Erythroblast (primary cell): ENCODE data around the gene GID4.

Experiments
- DNase-seq, 2 experiments: peaks; one replicate each; lab custom pipeline; 2025; lab: John Stamatoyannopoulos, UW
- GATA1 ChIP-seq: IDR thresholded peaks from 2 replicates; pipeline ENCODE4 v1.6.1; 2011; ENCODE audit warnings: low read depth, mild to moderate bottlenecking, control low read depth, low read length, moderate library complexity
- POLR2A ChIP-seq: IDR thresholded peaks from 2 replicates; pipeline ENCODE4 v1.6.1; 2011; ENCODE audit warnings: mild to moderate bottlenecking, low read length

GID4 gene

DNA sequence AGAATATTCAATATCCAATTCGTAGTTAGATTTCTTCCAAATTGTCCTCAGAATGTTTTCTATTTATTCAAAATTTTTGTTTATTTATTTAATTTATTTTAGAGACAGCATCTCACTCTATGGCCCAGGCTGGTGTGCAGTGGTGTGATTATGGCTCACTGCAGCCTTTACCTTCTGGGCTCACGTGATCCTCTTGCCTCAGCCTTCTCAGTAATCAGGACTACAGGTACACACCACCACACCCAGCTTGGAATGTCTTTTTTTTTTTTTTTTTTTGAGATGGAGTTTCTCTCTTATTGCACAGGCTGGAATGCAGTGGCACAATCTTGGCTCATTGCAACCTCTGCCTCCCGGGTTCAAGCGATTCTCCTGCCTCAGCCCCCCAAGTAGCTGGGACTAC, 45.0 kb downstream of the GID4 start:
- no peak for TF ChIP-seq POLR2A
- no peak for TF ChIP-seq GATA1
- no peak for DNase-seq

DNA sequence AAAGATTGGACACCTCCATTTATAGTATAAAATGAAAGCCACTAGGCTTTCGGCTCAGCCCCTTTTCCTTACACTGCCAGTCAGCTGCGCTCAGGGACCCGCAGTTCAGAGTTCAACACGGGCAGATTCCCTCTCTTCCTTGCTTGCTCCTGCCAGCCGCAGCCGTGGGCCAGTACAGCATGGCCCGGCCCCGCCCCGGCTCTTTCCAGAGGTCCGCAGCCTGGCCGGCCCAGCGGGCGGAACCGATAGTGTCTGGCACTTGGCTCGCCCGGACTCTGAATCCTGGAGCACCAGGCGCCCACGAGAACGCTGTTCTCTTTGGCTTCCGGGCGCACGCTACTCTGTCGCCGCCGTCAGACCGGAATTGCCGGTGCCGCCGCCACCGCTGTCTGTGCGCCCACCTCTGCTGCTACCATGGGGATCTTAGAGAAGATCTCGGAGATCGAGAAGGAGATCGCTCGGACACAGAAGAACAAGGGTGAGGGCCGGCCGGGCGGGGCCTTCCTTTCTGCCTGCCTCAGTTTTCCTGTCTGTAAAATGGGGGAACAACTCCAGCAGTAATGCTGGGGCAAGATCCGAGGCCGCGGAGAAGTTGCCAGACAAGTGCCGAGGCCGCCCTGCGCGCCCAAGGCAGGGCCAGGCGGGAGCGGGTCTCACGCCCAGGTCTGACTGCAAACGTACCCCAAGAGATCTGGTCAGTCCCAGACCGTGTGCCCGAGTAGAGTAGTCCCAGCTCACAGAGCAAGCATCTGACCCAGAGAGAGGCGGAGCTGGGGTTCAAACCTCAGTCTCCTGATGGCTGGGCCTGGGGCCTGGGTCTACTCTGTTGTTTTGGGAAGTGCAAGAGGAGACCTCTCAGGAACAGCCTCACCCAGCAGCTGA, 48.6 kb downstream of the GID4 start, which contains the start of gene DRG2:
DRG2 (plus strand) TSS at position 339 of the 882 bp plus-strand sequence; CDS start at position 415, 76 bp downstream.
- TF ChIP-seq POLR2A (peak; percentile 72), GATA1 (no peak)
- peak; percentile 94 to 96 for DNase-seq

DNA sequence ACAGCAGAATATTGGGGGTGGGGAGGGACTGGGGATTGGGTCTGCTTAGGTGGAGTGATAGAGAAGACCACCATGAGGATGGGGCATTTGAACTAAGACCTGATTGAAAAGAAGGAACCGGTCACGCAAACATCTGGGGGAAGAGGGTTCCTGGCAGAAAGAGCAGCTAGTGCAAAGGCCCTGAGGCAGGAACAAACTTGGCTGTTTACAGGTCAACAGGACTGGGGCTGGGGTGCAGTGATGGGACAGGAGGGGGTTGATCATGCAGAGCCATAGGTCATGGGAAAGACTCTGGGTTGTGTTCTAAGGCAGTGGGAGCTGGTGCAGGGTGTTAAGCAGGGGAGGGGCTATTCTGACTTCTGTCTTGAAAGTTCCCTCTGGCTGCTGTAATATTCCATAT, 50.4 kb downstream of the GID4 start:
- TF ChIP-seq POLR2A (no peak), GATA1 (no peak)
- no peak for DNase-seq

DNA sequence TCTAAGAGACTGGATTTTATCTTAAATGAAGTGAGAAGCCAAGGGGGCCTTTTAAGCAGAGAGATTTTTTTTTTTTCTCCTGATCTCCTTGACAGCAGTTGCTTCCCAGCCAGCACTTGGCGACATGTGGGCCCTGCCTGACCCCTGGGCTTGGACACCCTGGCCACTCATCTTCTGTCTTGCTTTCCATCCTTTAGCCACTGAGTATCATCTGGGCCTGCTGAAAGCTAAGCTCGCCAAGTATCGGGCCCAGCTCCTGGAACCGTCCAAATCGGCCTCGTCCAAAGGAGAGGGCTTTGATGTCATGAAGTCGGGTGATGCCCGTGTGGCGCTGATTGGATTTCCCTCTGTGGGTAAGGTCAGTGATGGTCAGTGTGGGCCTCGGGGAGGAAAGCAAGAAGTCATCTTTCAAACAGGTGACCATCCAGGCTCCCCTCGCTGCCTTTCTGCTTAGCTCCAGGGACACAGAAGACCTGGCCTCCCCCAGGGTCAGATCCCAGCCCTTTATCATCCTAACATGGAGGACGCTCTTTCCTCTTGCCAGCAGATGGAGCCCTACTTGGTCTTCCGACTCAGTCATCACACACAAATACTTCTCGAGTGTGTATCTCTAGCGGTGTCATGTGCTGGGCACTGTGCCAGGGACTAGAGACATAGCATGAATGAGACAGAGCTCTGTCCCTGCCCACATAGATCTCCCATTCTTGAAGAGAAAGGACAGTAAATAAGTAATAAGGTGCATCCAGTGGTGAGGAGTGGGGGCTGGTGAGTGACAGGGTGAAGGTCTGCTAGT, 54.6 kb downstream of the GID4 start:
- TF ChIP-seq POLR2A: no peak
- TF ChIP-seq GATA1: no peak
- DNase-seq: peak; percentile 88 to 89

DNA sequence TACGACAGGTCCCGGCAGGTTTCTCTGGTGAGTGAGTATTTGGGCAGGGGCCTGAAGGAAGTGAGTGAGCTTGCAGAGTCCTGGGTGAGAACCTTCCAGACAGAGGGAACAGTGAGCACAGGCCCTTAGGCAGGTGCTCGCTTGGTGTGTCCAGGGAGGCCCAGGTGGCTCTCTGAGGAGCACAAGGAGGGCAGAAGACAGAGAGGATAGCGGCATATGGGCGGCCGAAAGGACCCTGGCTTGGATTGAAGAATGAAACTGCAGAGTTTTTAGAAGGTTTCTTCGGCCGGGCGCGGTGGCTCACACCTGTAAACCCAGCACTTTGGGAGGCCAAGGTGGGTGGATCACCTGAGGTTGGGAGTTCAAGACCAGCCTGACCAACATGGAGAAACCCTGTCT, 55.2 kb downstream of the GID4 start:
- TF ChIP-seq GATA1 (no peak), POLR2A (no peak)
- no peak for DNase-seq

DNA sequence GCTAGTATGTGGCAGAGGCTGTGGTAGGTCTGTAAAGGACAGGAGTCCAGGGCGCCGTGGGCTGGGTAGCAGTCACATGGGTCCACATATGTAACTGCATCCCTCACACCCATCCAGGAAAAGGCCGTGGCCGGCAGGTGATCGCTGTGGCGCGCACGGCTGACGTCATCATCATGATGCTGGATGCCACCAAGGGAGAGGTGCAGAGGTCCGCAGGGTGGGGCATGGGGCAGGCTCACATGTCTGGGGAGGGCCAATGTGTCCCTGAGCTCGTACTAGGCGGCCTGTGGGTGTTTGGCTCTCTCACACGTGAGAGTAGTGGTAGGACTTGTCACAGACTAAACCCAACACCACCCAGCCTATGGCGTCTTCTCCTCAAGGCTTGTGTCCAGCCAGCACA, 60.3 kb downstream of the GID4 start:
- TF ChIP-seq GATA1: no peak
- TF ChIP-seq POLR2A: no peak
- DNase-seq: no peak

DNA sequence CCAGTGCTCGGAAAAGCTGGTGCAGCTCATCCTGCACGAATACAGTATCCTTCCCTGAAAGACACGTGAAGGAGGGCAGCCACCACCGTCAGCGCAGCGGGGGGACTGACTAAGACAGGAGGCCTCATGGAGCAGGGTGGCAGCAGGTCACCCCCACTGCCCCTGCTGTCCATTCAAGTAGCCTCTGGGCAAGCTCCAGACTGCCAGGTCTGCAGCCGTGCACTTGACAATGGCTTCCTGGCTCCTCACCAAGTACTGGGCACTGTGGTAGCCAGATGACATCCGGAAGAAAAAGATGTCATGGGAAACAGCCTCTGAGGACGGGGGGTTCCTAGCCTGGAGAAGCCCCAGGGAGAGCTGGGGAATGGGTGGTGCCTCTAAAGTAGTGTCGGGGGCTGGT, 61.4 kb downstream of the GID4 start:
- DNase-seq: no peak
- no peak for TF ChIP-seq GATA1
- no peak for TF ChIP-seq POLR2A

DNA sequence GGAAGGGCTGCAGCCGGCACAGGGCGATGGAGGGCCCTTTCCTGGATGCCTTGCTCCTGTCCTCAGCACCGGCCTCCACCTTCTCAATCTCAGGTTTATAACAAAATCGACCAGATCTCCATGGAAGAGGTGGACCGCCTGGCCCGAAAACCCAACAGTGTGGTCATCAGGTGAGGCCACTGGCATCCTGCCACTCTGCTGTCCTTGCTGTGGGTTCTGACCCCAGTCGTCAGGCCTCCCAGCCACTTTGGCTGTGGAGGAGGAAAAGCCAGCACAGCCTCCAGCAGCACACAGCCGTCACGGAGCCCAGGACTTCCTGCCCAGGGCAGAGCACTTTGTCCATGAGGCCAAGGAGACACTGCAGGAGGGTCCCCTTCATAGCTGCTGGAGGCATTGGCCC, 62.6 kb downstream of the GID4 start:
- no peak for TF ChIP-seq GATA1
- no peak for TF ChIP-seq POLR2A
- DNase-seq: no peak

DNA sequence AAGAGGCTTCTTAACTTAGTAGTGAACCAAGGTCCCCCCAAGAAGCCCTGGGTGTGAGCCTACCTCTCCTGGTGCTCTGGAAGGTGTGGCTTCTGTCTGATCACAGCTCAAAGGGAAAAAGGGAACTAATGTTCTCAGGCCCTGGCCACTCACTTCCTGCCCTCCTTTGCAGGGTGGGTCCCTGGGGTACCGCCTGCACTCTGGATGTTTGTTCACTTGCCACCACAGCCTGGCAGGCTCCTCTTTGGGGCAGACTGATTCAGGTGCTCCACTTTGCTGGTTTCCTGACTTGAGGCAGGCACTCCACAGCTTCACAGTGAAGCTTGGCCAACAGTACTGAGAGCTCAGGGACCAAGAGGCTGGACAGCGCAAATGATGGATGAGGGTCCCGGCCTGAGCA, 63.4 kb downstream of the GID4 start:
- no peak for DNase-seq

DNA sequence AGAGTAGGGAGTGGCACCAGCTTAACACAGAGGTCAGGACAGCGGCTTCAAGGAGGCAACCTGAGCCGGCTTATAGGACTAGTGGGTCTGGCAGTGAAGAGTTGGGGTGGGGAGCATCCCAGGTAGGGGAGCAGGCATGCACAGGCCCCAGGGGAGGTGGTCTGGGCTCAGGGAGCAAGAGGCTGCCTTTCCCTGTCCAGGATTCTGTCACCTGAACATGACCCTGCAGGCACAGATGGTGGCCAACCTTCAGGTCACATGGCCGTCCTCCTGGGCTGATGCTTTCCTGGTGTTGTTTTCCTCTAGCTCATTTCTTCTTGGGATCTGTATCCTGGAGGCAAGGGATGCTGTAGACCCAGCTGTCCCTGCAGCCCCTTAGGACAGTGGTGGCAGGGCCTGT, 65.8 kb downstream of the GID4 start:
- no peak for DNase-seq
- no peak for TF ChIP-seq POLR2A
- TF ChIP-seq GATA1: no peak

More for the DNA sequence above, 63.4 kb downstream of the GID4 start:
- TF ChIP-seq GATA1: no peak
- no peak for TF ChIP-seq POLR2A

DNA sequence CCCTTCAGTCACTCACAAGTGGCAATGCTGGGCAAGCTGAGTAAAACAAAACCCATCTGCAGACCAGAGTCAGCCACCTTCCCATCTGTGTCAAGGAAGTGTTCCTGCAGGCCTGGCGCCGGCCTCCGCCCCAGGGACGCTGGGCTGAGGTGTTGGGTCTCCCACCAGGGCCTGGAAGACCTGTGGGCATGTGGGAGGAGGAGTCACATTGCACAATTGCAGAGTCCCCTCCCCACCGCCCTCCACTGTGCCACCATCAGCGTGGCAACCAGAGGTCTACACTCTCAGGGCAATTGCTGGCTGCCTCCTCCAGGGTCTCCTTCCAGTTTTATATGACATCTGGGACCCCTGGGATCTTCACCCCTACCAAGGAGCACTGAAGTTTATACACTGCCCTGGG, 66.4 kb downstream of the GID4 start:
- no peak for DNase-seq
- TF ChIP-seq POLR2A (no peak), GATA1 (no peak)

DNA sequence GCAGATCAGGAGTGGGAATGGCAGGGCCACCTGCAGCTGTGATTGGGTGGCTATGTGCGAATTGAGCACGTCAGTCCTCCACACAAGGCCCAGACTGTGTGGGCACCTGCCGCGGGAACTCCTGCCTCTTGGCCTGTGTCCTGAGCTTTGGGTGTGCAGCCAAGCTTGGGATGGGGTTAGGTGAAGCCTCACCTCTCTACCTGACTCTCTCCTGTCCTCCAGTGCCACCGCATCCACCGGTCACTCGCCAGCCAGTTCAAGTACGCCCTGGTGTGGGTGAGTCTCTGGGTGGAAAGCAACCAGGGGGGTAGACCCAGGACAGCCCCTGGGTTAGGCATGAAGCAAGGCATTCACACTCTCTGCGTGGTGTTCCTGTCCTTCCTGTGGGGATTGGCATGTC, 67.0 kb downstream of the GID4 start:
- no peak for TF ChIP-seq GATA1
- no peak for TF ChIP-seq POLR2A
- DNase-seq: no peak

DNA sequence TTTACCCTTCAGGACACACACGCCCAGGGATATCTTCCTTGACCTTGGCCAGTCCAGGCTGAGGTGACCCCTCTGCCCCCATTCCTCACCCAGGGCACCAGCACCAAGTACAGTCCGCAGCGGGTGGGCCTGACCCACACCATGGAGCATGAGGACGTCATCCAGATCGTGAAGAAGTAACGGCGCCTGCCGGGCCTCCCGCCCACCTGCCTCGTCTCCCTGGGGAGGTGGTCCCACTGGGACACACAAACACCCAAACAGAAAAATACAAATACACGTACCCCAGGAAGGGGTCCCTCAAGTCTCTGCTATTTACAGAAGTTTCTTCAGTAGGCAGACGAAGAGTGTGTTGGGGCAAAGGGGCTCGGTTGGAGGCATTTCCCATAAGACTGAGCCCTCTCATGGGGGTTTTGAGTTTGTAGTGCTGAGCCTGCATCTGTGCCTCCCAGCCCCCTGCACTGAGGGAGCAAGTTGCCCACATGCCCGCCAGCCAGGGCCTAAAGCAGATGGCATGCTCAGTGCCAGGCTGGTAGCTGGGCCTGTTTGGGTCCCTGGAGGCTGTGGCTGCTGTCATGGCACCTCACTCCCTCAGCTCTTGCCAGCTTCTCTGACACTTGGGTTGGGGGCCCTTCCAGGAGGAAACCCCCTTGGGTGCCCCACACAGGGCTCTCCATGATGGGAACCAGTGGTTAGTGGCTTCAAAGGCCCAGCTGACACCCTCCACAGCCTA, 68.0 kb downstream of the GID4 start:
- TF ChIP-seq GATA1 (no peak), POLR2A (no peak)
- DNase-seq: no peak

DNA sequence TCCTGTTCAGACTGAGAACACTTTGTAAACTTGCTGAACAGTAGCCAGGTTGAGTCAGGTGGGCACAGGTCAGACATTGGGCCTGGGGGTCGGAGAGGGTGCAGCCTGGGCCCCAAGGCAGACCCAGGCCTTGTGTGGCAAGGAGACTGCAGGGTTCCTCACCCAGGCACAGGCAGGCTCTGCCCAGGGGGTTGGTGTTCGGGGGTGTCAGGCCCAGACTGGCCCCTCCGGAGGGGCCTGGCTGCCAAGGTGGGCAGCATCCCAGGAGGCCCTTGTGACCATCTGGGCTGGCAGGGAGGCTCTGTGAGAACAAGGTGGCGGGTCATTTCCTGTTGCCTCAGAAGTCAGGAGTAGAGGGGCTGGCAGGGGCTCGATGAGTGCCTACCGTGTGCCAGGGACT, 68.8 kb downstream of the GID4 start:
- DNase-seq: no peak
- TF ChIP-seq POLR2A: no peak
- TF ChIP-seq GATA1: no peak
